GM12878 (cell line): ENCODE measurements around the gene RHBDD1. TPM values are rescaled to one million over a fixed set of nuclear protein-coding genes. Genes with fewer than 3 reads are reported as not detected.
A peak's percentile ranks its signal among the peaks of the same experiment; 100 is the strongest.

Source experiments
- ASH2L ChIP-seq: fragments of 300-600, 200-600 bp; sonication (generic); IDR thresholded peaks from 2 replicates; pipeline ENCODE4 v1.6.1; 2017; ENCODE audit warnings: low read depth, mild to moderate bottlenecking, borderline replicate concordance
- BMI1 ChIP-seq: fragments of 450-650 bp; IDR thresholded peaks from 2 replicates; pipeline ENCODE4 v1.6.1; 2016; ENCODE audit warnings: mild to moderate bottlenecking, moderate library complexity, borderline replicate concordance
- CBFB ChIP-seq: IDR thresholded peaks from 2 replicates; pipeline ENCODE4 v1.6.1; 2016; ENCODE audit warnings: antibody characterized with exemption, low read depth
- CBX3 ChIP-seq: fragments of 200-600 bp; sonication (generic); IDR thresholded peaks from 2 replicates; pipeline ENCODE4 v1.6.1; 2016; ENCODE audit warnings: low read depth, borderline replicate concordance
- EED ChIP-seq: sonication (generic); IDR thresholded peaks from 2 replicates; pipeline ENCODE4 v1.6.1; 2016; ENCODE audit warnings: antibody characterized with exemption, low read depth
- EGR1 ChIP-seq, 2 experiments: IDR thresholded peaks; 1 replicate in 1 of 2; 2 replicates in 1 of 2; pipeline ENCODE4 v1.6.1; 2011 to 2012; ENCODE audit warnings: low read depth in 2 of 2, low read length in 2 of 2, borderline replicate concordance in 1 of 2, mild to moderate bottlenecking in 1 of 2, moderate library complexity in 1 of 2
- GABPA ChIP-seq: IDR thresholded peaks from 2 replicates; pipeline ENCODE4 v1.6.1; 2014; ENCODE audit warnings: antibody characterized with exemption, low read depth, mild to moderate bottlenecking, inconsistent platforms
- MXI1 ChIP-seq: fragments of 150-350 bp; IDR thresholded peaks from 2 replicates; pipeline ENCODE4 v1.6.1; 2011; ENCODE audit warnings: low read depth, mild to moderate bottlenecking, inconsistent platforms, low read length, improper control_type of control experiment
- NR2C1 ChIP-seq: fragments of 450-650 bp; IDR thresholded peaks from 2 replicates; pipeline ENCODE4 v1.6.1; 2017; ENCODE audit warnings: antibody characterized with exemption, mild to moderate bottlenecking, moderate library complexity
- PML ChIP-seq: IDR thresholded peaks from 2 replicates; pipeline ENCODE4 v1.6.1; 2012; ENCODE audit warnings: low read length, inconsistent platforms
- SPI1 ChIP-seq: IDR thresholded peaks from 2 replicates; pipeline ENCODE4 v1.6.1; 2011; ENCODE audit warnings: low read depth, mild to moderate bottlenecking, low read length, moderate library complexity, borderline replicate concordance; ENCODE audit not compliant: insufficient read depth
- TBL1XR1 ChIP-seq: IDR thresholded peaks from 2 replicates; pipeline ENCODE4 v1.6.1; 2012; ENCODE audit warnings: low read depth, low read length, improper control_type of control experiment
- ZNF274 ChIP-seq: IDR thresholded peaks from one replicate; pipeline ENCODE4 v1.8.0; 2011; ENCODE audit not compliant: insufficient read length, insufficient read depth
- polyA plus RNA-seq, 11 experiments: library from polyadenylated mRNA; depleted of rRNA in 4 of 11; unstranded in 6 of 11; stranded (reverse) in 5 of 11; fragments of >200 nt; fragmentation: Nextera tagmentation in 4 of 11; fragmentation: Illumina TruSeq in 1 of 11; extraction: Ambion mirVana in 4 of 11; extraction: Trizol in 1 of 11; gene quantifications; 1 replicate in 1 of 11; 2 replicates in 10 of 11; pipeline versions ENCODE4 v1.2.1 to v1.2.3, GENCODE V29; 2011 to 2016; ENCODE audit warnings: inconsistent platforms in 2 of 11, missing spikeins in 2 of 11, low read depth in 1 of 11
- total RNA-seq, 4 experiments: library from RNA; depleted of rRNA in 3 of 4; stranded (reverse); fragments of >200 nt in 3 of 4; fragmentation: Illumina TruSeq in 1 of 4; extraction: Trizol in 1 of 4; gene quantifications; 2 replicates each; pipeline versions ENCODE4 v1.2.1 to v1.2.3, GENCODE V29; 2013 to 2021
- TF ChIP-seq, protein P1 (sequence below): IDR thresholded peaks from 2 replicates; pipeline ENCODE4 v1.6.1; 2012; ENCODE audit warnings: improper control_type of control experiment, low read depth, low read length; ENCODE audit not compliant: insufficient replicate concordance
- TF ChIP-seq, protein P2 (sequence below): fragments of 150-350 bp; IDR thresholded peaks from 2 replicates; pipeline ENCODE4 v1.6.1; 2014; ENCODE audit warnings: mild to moderate bottlenecking, low read depth, low read length
- TF ChIP-seq, protein P3 (sequence below), 3 experiments: IDR thresholded peaks in 2 of 3; conservative IDR thresholded peaks in 1 of 3; 2 replicates each; pipeline ENCODE4 v1.5.1; 2011; ENCODE audit warnings: low read depth in 3 of 3, low read length in 3 of 3, mild to moderate bottlenecking in 3 of 3, control low read depth in 2 of 3, moderate library complexity in 2 of 3, inconsistent platforms in 1 of 3, mixed read lengths in 1 of 3; ENCODE audit not compliant: control insufficient read depth in 2 of 3, insufficient read depth in 1 of 3; ENCODE audit errors: extremely low read depth in 1 of 3
- TF ChIP-seq, protein P4 (sequence below): fragments of 450-650 bp; IDR thresholded peaks from 2 replicates; pipeline ENCODE4 v1.6.1; 2016; ENCODE audit warnings: mild to moderate bottlenecking

Gene RHBDD1
- total and polyA plus RNA-seq, 10 of the 15 experiments (the other 5 are each of a cell fraction or from before 2014, with no cell fraction given): 7.1 to 36.4 (median 14.7) TPM

DNA sequence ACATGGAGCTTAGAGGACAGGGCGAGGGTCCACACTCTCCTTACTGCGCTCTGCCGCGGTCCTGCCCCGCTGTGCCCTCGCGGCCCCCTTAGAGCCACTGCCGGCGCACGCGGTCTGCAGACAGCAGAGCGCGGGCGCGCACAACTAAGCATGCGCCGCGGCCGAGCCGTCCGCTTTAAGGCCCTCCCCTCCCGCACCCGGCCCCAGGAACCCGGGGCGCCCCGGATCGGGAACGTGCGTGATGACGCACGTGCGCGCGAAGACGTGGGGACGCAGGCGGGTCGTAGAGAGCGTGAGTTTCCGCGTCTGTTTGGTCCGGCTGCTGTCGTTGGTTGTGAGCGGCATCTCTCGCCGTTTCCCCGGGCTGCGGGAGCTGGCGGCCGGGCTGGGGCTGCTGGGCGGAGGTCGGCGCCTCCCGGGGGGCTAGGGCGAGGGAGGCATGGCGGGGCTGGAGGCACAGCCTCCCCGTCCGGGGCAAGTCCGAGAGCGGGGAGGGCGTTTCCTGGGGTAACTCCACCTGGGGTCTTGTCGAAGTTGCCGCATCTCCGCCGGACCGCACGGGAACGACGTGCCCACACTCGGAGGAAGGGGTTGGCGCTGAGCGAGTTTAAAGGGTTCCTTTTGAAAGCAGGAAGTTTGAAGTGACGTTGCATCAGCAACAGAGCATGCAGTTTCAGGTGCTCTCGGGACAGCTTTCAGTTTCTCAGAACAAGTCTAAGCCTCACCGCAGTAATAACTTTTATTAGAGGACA is at the start of gene RHBDD1 (continued):
- TF ChIP-seq, protein P1, sequence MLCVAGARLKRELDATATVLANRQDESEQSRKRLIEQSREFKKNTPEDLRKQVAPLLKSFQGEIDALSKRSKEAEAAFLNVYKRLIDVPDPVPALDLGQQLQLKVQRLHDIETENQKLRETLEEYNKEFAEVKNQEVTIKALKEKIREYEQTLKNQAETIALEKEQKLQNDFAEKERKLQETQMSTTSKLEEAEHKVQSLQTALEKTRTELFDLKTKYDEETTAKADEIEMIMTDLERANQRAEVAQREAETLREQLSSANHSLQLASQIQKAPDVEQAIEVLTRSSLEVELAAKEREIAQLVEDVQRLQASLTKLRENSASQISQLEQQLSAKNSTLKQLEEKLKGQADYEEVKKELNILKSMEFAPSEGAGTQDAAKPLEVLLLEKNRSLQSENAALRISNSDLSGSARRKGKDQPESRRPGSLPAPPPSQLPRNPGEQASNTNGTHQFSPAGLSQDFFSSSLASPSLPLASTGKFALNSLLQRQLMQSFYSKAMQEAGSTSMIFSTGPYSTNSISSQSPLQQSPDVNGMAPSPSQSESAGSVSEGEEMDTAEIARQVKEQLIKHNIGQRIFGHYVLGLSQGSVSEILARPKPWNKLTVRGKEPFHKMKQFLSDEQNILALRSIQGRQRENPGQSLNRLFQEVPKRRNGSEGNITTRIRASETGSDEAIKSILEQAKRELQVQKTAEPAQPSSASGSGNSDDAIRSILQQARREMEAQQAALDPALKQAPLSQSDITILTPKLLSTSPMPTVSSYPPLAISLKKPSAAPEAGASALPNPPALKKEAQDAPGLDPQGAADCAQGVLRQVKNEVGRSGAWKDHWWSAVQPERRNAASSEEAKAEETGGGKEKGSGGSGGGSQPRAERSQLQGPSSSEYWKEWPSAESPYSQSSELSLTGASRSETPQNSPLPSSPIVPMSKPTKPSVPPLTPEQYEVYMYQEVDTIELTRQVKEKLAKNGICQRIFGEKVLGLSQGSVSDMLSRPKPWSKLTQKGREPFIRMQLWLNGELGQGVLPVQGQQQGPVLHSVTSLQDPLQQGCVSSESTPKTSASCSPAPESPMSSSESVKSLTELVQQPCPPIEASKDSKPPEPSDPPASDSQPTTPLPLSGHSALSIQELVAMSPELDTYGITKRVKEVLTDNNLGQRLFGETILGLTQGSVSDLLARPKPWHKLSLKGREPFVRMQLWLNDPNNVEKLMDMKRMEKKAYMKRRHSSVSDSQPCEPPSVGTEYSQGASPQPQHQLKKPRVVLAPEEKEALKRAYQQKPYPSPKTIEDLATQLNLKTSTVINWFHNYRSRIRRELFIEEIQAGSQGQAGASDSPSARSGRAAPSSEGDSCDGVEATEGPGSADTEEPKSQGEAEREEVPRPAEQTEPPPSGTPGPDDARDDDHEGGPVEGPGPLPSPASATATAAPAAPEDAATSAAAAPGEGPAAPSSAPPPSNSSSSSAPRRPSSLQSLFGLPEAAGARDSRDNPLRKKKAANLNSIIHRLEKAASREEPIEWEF: no peak
- TF ChIP-seq MXI1: peak; percentile 80
- peak; percentile 22 for TF ChIP-seq CBFB
- TF ChIP-seq CBX3: no peak
- TF ChIP-seq ZNF274: no peak
- TF ChIP-seq PML: peak; percentile 95
- peak; percentile 51; the same call in 1 of the 2 replicates for TF ChIP-seq EED
- TF ChIP-seq TBL1XR1: peak; percentile 12; the same call in 1 of the 2 replicates
- TF ChIP-seq EGR1 (IDR thresholded peaks at IDR 0.05; ENCODE audit: borderline replicate concordance in 1 of 2, low read depth in 2 of 2, low read length in 2 of 2): peak in 1 of 2 experiments; percentile 97
- TF ChIP-seq GABPA: peak; percentile 67; the same call in 1 of the 2 replicates
- TF ChIP-seq, protein P2, sequence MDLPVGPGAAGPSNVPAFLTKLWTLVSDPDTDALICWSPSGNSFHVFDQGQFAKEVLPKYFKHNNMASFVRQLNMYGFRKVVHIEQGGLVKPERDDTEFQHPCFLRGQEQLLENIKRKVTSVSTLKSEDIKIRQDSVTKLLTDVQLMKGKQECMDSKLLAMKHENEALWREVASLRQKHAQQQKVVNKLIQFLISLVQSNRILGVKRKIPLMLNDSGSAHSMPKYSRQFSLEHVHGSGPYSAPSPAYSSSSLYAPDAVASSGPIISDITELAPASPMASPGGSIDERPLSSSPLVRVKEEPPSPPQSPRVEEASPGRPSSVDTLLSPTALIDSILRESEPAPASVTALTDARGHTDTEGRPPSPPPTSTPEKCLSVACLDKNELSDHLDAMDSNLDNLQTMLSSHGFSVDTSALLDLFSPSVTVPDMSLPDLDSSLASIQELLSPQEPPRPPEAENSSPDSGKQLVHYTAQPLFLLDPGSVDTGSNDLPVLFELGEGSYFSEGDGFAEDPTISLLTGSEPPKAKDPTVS: no peak
- TF ChIP-seq, protein P3, sequence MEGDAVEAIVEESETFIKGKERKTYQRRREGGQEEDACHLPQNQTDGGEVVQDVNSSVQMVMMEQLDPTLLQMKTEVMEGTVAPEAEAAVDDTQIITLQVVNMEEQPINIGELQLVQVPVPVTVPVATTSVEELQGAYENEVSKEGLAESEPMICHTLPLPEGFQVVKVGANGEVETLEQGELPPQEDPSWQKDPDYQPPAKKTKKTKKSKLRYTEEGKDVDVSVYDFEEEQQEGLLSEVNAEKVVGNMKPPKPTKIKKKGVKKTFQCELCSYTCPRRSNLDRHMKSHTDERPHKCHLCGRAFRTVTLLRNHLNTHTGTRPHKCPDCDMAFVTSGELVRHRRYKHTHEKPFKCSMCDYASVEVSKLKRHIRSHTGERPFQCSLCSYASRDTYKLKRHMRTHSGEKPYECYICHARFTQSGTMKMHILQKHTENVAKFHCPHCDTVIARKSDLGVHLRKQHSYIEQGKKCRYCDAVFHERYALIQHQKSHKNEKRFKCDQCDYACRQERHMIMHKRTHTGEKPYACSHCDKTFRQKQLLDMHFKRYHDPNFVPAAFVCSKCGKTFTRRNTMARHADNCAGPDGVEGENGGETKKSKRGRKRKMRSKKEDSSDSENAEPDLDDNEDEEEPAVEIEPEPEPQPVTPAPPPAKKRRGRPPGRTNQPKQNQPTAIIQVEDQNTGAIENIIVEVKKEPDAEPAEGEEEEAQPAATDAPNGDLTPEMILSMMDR (IDR thresholded peaks at IDR 0.05 in 2 of 3, conservative IDR thresholded peaks at IDR 0.05 in 1 of 3; ENCODE audit: control insufficient read depth in 2 of 3, extremely low read depth in 1 of 3, insufficient read depth in 1 of 3, low read depth in 3 of 3, low read length in 3 of 3): no peak
- TF ChIP-seq ASH2L: no peak
- TF ChIP-seq NR2C1: peak; percentile 49; the same call in 1 of the 2 replicates
- no peak for TF ChIP-seq BMI1
- TF ChIP-seq, protein P4, sequence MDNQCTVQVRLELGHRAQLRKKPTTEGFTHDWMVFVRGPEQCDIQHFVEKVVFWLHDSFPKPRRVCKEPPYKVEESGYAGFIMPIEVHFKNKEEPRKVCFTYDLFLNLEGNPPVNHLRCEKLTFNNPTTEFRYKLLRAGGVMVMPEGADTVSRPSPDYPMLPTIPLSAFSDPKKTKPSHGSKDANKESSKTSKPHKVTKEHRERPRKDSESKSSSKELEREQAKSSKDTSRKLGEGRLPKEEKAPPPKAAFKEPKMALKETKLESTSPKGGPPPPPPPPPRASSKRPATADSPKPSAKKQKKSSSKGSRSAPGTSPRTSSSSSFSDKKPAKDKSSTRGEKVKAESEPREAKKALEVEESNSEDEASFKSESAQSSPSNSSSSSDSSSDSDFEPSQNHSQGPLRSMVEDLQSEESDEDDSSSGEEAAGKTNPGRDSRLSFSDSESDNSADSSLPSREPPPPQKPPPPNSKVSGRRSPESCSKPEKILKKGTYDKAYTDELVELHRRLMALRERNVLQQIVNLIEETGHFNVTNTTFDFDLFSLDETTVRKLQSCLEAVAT: peak; percentile 41; the same call in 1 of the 2 replicates
- TF ChIP-seq SPI1: peak; percentile 14; the same call in 1 of the 2 replicates
